Type B pancreatic cell (in vitro differentiated cells): Measurements from ENCODE around the gene ROPN1. TPM values are rescaled to one million over a fixed set of nuclear protein-coding genes. Genes with fewer than 3 reads are reported as not detected.

Experiments used
- DNase-seq: peaks from one replicate; pipeline ENCODE4 v3.0.0; 2021; ENCODE audit warnings: mixed read lengths; ENCODE audit not compliant: unreplicated experiment; ENCODE audit errors: extremely low spot score
- H3K27ac Mint-ChIP-seq: 2 replicates; pipeline ENCODE4 v1.8.0; 2021; ENCODE audit warnings: mild to moderate bottlenecking, mixed read lengths
- H3K27me3 Mint-ChIP-seq: 2 replicates; pipeline ENCODE4 v1.8.0; 2021; ENCODE audit warnings: mixed read lengths
- H3K36me3 Mint-ChIP-seq: 2 replicates; pipeline ENCODE4 v1.8.0; 2021; ENCODE audit warnings: mixed read lengths
- H3K4me1 Mint-ChIP-seq: one replicate; pipeline ENCODE4 v1.8.0; 2021; ENCODE audit warnings: mixed read lengths; ENCODE audit not compliant: unreplicated experiment
- H3K4me3 Mint-ChIP-seq: 2 replicates; pipeline ENCODE4 v1.8.0; 2021; ENCODE audit warnings: mild to moderate bottlenecking, mixed read lengths
- H3K9me3 Mint-ChIP-seq: 2 replicates; pipeline ENCODE4 v1.8.0; 2021; ENCODE audit warnings: mixed read lengths
- total RNA-seq: library from RNA; stranded (reverse); gene quantifications from 2 replicates; pipeline ENCODE4 v1.2.1, GENCODE V29; 2021; ENCODE audit warnings: low replicate concordance
- TF ChIP-seq, protein P1 (sequence below): fragments of 200-600 bp; sonication (generic); conservative IDR thresholded peaks from 2 replicates; pipeline ENCODE4 v1.5.0; 2021; ENCODE audit warnings: antibody characterized with exemption, mild to moderate bottlenecking

The ROPN1 gene
- total RNA-seq, 1 donor from 2014 or later = not detected

DNA sequence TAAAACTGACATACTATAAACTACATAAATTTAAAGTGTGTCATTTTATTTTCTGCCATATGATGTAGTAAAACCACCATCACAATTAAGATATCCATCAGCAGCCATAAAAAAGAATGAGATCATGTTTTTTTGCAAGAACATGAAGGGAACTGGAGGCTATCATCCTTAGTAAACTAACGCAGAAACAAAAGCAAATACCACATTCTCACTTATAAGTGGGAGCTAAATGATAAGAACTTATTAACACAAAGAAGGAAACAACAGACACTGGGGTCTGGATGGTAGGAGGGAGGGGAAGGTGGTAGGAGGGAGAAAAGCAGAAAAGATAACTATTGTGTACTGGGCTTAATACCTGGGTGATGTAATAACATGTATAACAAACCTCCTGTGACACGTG is 55.5 kb downstream of the ROPN1 start:
- H3K4me1 Mint-ChIP-seq = no peaks in the 10 kb centered on the region

DNA sequence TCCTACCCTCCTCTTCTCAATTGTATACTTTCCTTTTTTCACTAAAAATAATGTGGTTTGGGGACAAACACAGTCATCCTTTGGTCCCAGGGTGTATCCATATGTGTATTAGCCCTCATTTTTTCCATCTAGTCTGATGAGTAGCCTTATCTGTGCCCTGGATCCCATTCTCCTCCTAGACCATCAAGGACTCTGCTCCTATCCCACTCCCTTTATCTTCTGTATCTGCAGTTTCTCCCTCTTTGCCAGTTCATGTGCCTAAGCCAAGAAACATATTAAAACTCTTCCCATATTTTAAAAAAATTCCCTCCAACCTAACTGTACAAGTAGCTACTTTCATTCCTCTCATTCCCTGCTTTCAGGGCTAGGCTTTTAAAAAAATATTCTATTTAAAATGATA is 56.1 kb downstream of the ROPN1 start:
- peaks cover 32% of the 10 kb centered on the region for H3K36me3 Mint-ChIP-seq
- no peaks in the 10 kb centered on the region for H3K27me3 Mint-ChIP-seq
- no peaks in the 10 kb centered on the region for H3K4me1 Mint-ChIP-seq
- no peak overlapping the region for H3K27ac Mint-ChIP-seq
- TF ChIP-seq, protein P1, sequence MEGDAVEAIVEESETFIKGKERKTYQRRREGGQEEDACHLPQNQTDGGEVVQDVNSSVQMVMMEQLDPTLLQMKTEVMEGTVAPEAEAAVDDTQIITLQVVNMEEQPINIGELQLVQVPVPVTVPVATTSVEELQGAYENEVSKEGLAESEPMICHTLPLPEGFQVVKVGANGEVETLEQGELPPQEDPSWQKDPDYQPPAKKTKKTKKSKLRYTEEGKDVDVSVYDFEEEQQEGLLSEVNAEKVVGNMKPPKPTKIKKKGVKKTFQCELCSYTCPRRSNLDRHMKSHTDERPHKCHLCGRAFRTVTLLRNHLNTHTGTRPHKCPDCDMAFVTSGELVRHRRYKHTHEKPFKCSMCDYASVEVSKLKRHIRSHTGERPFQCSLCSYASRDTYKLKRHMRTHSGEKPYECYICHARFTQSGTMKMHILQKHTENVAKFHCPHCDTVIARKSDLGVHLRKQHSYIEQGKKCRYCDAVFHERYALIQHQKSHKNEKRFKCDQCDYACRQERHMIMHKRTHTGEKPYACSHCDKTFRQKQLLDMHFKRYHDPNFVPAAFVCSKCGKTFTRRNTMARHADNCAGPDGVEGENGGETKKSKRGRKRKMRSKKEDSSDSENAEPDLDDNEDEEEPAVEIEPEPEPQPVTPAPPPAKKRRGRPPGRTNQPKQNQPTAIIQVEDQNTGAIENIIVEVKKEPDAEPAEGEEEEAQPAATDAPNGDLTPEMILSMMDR = no peak
- no peak for DNase-seq
- no peak overlapping the region for H3K4me3 Mint-ChIP-seq
- no peaks in the 10 kb centered on the region for H3K9me3 Mint-ChIP-seq

More for the DNA sequence above, 55.5 kb downstream of the ROPN1 start:
- no peaks in the 10 kb centered on the region for H3K9me3 Mint-ChIP-seq
- no peak overlapping the region for H3K4me3 Mint-ChIP-seq
- DNase-seq = no peak
- H3K27ac Mint-ChIP-seq = no peak overlapping the region
- no peaks in the 10 kb centered on the region for H3K27me3 Mint-ChIP-seq
- peaks cover 32% of the 10 kb centered on the region for H3K36me3 Mint-ChIP-seq
- TF ChIP-seq, protein P1 = no peak

DNA sequence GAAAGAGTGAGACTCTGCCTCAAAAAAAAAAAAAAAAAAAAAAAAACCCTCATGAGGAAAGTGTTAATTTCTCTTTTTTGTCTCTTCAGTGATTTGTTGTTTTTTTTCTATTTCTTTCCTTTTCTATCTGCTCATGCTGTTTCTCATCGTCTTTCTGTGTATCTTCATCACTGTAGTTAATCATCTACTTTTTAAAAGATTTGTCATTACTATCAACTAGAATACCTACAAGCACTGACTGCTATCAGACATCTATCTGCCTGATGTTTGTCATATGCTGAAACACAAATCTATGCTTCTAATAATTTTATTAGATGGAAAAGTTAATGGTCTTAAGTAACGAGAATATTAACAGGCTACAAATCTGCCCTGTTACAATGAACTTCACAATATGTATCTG is 57.7 kb downstream of the ROPN1 start:
- Mint-ChIP-seq H3K4me1 (no peaks in the 10 kb centered on the region), H3K9me3 (no peaks in the 10 kb centered on the region), H3K27me3 (no peaks in the 10 kb centered on the region), H3K27ac (no peak overlapping the region), H3K36me3 (peaks cover 36% of the 10 kb centered on the region), H3K4me3 (no peak overlapping the region)
- TF ChIP-seq, protein P1 = no peak
- DNase-seq = no peak

DNA sequence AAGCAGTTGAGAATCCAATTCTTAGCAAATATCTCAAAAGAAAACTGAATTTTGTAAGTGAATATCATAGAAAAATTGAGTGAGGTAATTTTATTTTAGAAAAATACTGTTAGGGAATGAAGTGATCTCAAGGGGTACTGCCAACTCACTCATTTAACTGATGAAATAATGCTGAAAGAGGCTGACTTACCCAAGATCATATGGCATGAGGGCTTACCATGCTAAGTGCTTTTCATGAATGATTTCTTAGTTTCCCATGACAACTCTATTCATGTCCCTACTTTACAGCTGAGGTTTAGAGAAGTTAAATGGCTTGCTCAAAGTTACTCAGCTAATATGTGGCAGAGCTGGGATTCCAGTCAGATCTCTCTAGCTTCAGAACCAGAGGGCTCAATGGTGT is 61.5 kb downstream of the ROPN1 start:
- no peak for DNase-seq
- Mint-ChIP-seq H3K36me3 (peaks cover 33% of the 10 kb centered on the region), H3K4me1 (no peaks in the 10 kb centered on the region), H3K9me3 (no peaks in the 10 kb centered on the region), H3K4me3 (no peak overlapping the region), H3K27me3 (no peaks in the 10 kb centered on the region), H3K27ac (no peak overlapping the region)
- TF ChIP-seq, protein P1 = no peak

DNA sequence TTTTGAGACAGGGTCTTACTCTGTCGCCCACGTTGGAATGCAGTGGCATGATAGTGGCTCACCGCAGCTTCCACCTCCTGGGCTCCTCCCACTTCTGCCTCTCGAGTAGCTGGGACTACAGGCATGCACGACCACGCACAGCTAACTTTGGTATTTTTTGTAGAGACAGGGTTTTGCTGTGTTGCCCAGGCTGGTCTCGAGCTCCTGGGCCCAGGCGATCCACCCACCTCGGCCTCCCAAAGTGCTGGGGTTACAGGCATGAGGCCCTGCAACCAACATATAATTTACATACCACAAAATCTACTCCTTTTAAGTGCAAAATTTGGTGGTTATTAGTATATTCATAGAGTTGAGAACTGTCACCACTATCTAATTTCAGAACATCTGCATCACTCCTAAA is 62.6 kb downstream of the ROPN1 start:
- TF ChIP-seq, protein P1 = no peak
- no peak overlapping the region for H3K4me3 Mint-ChIP-seq
- H3K36me3 Mint-ChIP-seq = peaks cover 39% of the 10 kb centered on the region
- no peak overlapping the region for H3K27ac Mint-ChIP-seq
- no peaks in the 10 kb centered on the region for H3K4me1 Mint-ChIP-seq
- H3K9me3 Mint-ChIP-seq = no peaks in the 10 kb centered on the region
- no peaks in the 10 kb centered on the region for H3K27me3 Mint-ChIP-seq
- no peak for DNase-seq

DNA sequence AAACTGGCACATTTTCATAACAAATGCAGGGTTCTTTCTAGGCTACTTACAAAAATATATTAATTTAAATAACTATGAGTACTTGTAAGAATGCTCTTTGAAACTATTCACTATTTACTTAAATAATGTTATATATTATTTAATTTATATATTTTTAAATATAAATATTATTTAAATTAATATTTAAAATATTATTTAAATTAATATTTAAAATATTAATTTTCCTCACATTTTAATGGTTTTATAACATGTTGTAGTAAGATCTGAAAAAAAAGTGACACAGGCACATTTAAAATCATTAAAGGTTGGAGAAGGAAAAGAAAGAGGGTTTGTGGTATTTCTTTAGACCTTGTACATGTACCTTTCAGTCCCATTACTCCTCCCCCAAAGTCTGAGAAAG is 65.5 kb downstream of the ROPN1 start:
- peaks cover 11% of the 10 kb centered on the region for H3K9me3 Mint-ChIP-seq
- TF ChIP-seq, protein P1 = no peak
- no peaks in the 10 kb centered on the region for H3K27me3 Mint-ChIP-seq
- peaks cover 45% of the 10 kb centered on the region for H3K36me3 Mint-ChIP-seq
- DNase-seq = no peak
- no peak overlapping the region for H3K4me3 Mint-ChIP-seq
- H3K4me1 Mint-ChIP-seq = no peaks in the 10 kb centered on the region
- no peak overlapping the region for H3K27ac Mint-ChIP-seq
